MCF 10A (cell line): ENCODE measurements around the gene NECTIN2. TPM values are rescaled to one million over a fixed set of nuclear protein-coding genes. Genes with fewer than 3 reads are reported as not detected.

ENCODE experiments used
- Bru-seq: library from RNA; stranded (reverse); fragments of 400-500 nt; gene quantifications from one replicate; lab custom pipeline; 2021; lab: Mats Ljungman, UMichigan
- BruChase-seq, 2 experiments: library from RNA; stranded (reverse); fragments of 400-500 nt; gene quantifications; one replicate each; lab custom pipeline; 2021; lab: Mats Ljungman, UMichigan
- BruUV-seq: library from RNA; stranded (reverse); fragments of 400-500 nt; replicated peaks from 2 replicates; lab custom pipeline; 2021; lab: Mats Ljungman, UMichigan
- CTCF ChIA-PET: fragments of 300-600 bp; sonication (Branson Sonifier 250); formaldehyde crosslinking; extraction: SDS; loops from one replicate; lab custom pipeline; 2021; ENCODE audit warnings: antibody characterized with exemption, inconsistent platforms; lab: Yijun Ruan, JAX
- POLR2A ChIA-PET: fragments of 300-600, 350-650 bp; sonication (Branson Sonifier 250); formaldehyde crosslinking; extraction: SDS; loops from one replicate; lab custom pipeline; 2020; ENCODE audit warnings: antibody characterized with exemption, inconsistent platforms; lab: Yijun Ruan, JAX
- DNase-seq: peaks from one replicate; pipeline ENCODE4 v3.0.0-alpha.2; 2018; ENCODE audit not compliant: unreplicated experiment
- H3K27ac Mint-ChIP-seq: one replicate; pipeline ENCODE4 v1.8.0; 2022; ENCODE audit warnings: mild to moderate bottlenecking, low read depth, mixed read lengths; ENCODE audit not compliant: unreplicated experiment
- H3K27me3 Mint-ChIP-seq: one replicate; pipeline ENCODE4 v1.8.0; 2022; ENCODE audit warnings: mixed read lengths; ENCODE audit not compliant: insufficient read depth, unreplicated experiment
- H3K36me3 Mint-ChIP-seq: one replicate; pipeline ENCODE4 v1.8.0; 2022; ENCODE audit warnings: mild to moderate bottlenecking, moderate library complexity, mixed read lengths; ENCODE audit not compliant: insufficient read depth, unreplicated experiment
- H3K4me1 Mint-ChIP-seq: one replicate; pipeline ENCODE4 v1.8.0; 2022; ENCODE audit warnings: mixed read lengths; ENCODE audit not compliant: insufficient read depth, unreplicated experiment
- H3K4me3 Mint-ChIP-seq: one replicate; pipeline ENCODE4 v1.8.0; 2022; ENCODE audit warnings: mild to moderate bottlenecking, moderate library complexity, mixed read lengths; ENCODE audit not compliant: unreplicated experiment
- H3K9me3 Mint-ChIP-seq: one replicate; pipeline ENCODE4 v1.8.0; 2022; ENCODE audit warnings: mixed read lengths; ENCODE audit not compliant: unreplicated experiment
- CTCF ChIP-seq: fragments of 200-600 bp; IDR thresholded peaks from one replicate; pipeline ENCODE4 v1.8.0; 2022; ENCODE audit warnings: antibody characterized with exemption, mild to moderate bottlenecking; ENCODE audit not compliant: unreplicated experiment
- intact Hi-C: fragments of 100-400 bp; cut with micrococcal nuclease; formaldehyde crosslinking; loops from 2 replicates; pipeline ENCODE4 v1.14.1; 2022
- long read RNA-seq: library from polyadenylated mRNA; stranded (forward); transcript quantifications from one replicate; pipeline ENCODE4 v2.0.0, GENCODE V29; 2022
- total RNA-seq: library from RNA; stranded (reverse); gene quantifications from 2 replicates; pipeline ENCODE4 v1.2.3, GENCODE V29; 2022

The NECTIN2 gene
- total RNA-seq = 46.5 and 56.7 TPM in 2 replicates
- Bru-seq, nascent RNA = percentile 53 among the genes with signal in this experiment
- BruChase-seq, experiment 1, labeled RNA remaining after a 6-hour chase = percentile 61 among the genes with signal in this experiment
- percentile 57 among the genes with signal in this experiment for BruChase-seq, experiment 2, labeled RNA remaining after a 2-hour chase
- long read RNA-seq, transcript NECTIN2-202 (6 exons, 2,112 nt) = major isoform, 121 of 171 reads
- long read RNA-seq, transcript NECTIN2-201 (9 exons, 2,466 nt) = minor isoform, 27 of 171 reads
- long read RNA-seq, partial matches to known transcripts = 1 of 171 reads
- long read RNA-seq, other reads (novel, unspliced or antisense) = 22 of 171 reads

- H3K9me3 Mint-ChIP-seq = no peaks in the 10 kb centered on the region
- no peaks in the 10 kb centered on the region for H3K36me3 Mint-ChIP-seq
- H3K27me3 Mint-ChIP-seq = no peaks in the 10 kb centered on the region
- CTCF ChIA-PET = interaction anchor here (0.6 to 1.6 kb wide), 14 partner anchors 12 to 1534 kb away, joined by 3 to 5 read pairs (median 3); no protein-coding TSS in a partner anchor
- peak; percentile 82 for TF ChIP-seq CTCF
- peaks cover 27% of the 10 kb centered on the region for H3K4me1 Mint-ChIP-seq
- intact Hi-C loops = loop anchor here (1.0 to 5.0 kb wide), 4 partner anchors 45 to 269 kb away; no protein-coding TSS in a partner anchor
- POLR2A ChIA-PET = interaction anchor here (0.5 to 3.5 kb wide), 6 partner anchors 39 to 1690 kb away, joined by 3 to 17 read pairs (median 5); partner anchors contain the start of genes CLPTM1 and TOMM40
- peak; percentile 99 for DNase-seq
- peak within 1 kb of the TSS; percentile 95 for H3K27ac Mint-ChIP-seq
- BruUV-seq = no TSS peak
- H3K4me3 Mint-ChIP-seq = peak within 1 kb of the TSS; percentile 84
Measured at GRCh38 chr19:44845612-44846454, at the start of gene NECTIN2. NECTIN2 (plus strand) TSS chr19:44846297; CDS start chr19:44846526, 229 bp downstream.

- Mint-ChIP-seq H3K36me3 (peaks cover 29% of the 10 kb centered on the region), H3K9me3 (no peaks in the 10 kb centered on the region), H3K27ac (no peak overlapping the region), H3K4me1 (no peaks in the 10 kb centered on the region), H3K27me3 (no peaks in the 10 kb centered on the region), H3K4me3 (no peak overlapping the region)
- no peak for TF ChIP-seq CTCF
- ChIA-PET POLR2A (no interaction called here), CTCF (interaction anchor here (2.8 to 3.9 kb wide), 2 partner anchors 13 to 73 kb away, joined by 8 to 27 read pairs; no protein-coding TSS in a partner anchor)
- BruUV-seq = no TSS peak
- no peak for DNase-seq
- intact Hi-C loops = no loop called here
Measured at GRCh38 chr19:44796701-44797115, 49.4 kb upstream of the NECTIN2 start.

GRCh38 chr19:44799627-44800346 lies 46.3 kb upstream of the NECTIN2 start:
- Mint-ChIP-seq H3K27me3 (no peaks in the 10 kb centered on the region), H3K4me1 (no peaks in the 10 kb centered on the region), H3K36me3 (peaks cover 22% of the 10 kb centered on the region), H3K4me3 (no peak overlapping the region), H3K27ac (no peak overlapping the region), H3K9me3 (no peaks in the 10 kb centered on the region)
- no peak for TF ChIP-seq CTCF
- intact Hi-C loops = loop anchor here (2.0 kb wide), 1 partner anchor 45 kb away; no protein-coding TSS in a partner anchor
- no TSS peak for BruUV-seq
- no peak for DNase-seq
- ChIA-PET POLR2A (interaction anchor here (0.6 to 1.2 kb wide), 2 partner anchors 10 to 45 kb away, joined by 3 to 5 read pairs; no protein-coding TSS in a partner anchor), CTCF (interaction anchor here (0.5 to 2.4 kb wide), 3 partner anchors 76 to 459 kb away, joined by 3 to 8 read pairs (median 3); no protein-coding TSS in a partner anchor)
